Cortex of kidney (tissue), 1 donor: ENCODE results near the gene OTOS.

ENCODE experiments used
- DNase-seq: peaks from one replicate; lab custom pipeline; 2025; lab: John Stamatoyannopoulos, UW

Gene OTOS

GRCh38 chr2:240121190-240121589, 19.3 kb downstream of the OTOS start:
- DNase-seq: no peak

GRCh38 chr2:240114233-240114632, 26.2 kb downstream of the OTOS start:
- no peak for DNase-seq

DNA sequence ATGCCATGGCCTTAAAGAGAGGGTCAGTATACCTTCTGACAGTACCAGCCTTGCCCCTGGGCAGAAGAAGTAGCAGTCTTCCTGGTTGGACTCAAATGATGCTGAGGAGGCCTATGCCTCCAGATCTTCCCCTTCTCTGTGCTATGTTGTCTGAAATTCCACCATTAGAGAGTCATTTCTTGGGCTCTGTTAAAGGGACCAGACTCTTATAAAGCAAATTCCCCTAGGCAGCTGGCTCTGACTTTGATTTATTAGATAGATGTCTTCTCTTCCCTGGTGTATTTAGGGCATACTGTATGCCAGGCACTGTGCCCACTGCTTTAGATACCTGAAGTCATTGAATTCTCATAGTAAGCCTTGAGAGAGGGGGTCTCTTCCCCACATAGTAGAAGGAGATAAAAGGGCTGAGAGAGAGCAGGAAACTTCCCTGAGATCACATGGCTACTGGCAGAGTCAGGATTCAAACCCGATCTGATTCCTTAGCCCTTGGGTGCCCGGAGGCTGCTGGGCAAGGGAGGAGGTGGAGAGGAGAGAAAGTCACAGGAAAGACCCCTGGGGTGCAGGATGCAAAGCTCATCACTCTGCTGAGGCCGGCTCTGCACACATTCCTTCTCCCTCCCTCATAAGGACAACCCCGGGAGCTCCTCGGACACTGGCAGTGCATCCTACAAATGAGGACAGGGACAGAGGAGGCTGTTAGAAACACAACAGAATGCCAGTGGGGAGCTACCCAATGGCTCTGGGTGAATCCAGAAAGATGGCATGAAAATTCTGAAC, 27.4 kb downstream of the OTOS start:
- DNase-seq: no peak

- DNase-seq: no peak
Measured at GRCh38 chr2:240111253-240111652, 29.2 kb downstream of the OTOS start.

DNA sequence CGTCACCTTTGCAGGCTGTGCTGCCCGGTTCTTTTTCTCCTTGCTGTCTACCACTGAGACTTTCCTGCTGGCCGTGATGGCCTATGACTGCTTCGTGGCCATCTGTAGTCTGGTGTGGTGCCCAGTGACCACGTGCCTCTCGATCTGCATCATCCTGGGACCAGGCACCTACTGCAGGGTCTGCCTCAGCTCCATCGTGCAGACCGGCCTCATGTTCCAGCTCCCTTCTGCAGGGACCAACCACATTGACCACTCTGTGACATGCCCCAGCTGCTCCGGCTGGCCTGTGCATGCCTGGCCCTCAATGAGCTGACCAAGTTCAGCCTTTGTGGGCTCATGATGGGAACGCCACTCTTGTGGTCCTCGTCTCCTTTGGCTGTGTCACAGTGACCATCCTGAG, 31.1 kb downstream of the OTOS start:
- no peak for DNase-seq

- DNase-seq: no peak
Measured at GRCh38 chr2:240107477-240107796, 33.0 kb downstream of the OTOS start.

DNA sequence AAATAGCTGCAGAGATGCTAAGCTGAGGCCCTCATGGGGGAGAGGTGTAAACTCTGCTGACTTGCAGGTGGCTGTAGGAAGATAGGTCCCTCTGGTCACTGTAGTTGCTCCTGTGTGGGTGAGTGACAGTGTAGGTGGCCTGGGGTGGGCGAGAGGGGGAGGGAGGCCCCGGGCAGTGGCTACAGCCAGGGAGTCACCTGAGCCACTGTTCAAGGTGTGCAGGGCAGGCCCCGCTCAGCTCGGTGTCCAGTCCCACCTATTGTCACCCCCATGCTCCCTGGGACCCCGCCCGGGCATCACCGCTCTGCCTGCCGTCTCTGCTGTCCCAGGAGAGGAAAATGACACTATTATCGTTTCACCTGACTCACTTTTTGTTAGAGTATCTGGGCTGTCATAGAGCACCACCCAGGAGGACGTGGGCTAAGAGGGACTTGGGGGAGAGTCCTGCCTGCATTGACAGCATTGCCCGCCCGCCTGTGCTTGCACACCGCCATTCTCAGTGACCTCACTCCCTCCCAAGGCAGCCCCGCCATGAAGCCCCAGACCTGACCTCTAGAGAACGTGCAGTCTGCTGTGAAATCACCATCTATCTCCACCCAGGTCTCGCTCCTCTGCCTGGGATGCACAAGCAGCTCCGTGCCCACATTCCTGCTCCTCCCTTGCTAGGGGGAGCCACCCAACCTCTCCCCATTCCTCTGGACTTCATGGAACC, 33.5 kb downstream of the OTOS start:
- DNase-seq: no peak

DNA sequence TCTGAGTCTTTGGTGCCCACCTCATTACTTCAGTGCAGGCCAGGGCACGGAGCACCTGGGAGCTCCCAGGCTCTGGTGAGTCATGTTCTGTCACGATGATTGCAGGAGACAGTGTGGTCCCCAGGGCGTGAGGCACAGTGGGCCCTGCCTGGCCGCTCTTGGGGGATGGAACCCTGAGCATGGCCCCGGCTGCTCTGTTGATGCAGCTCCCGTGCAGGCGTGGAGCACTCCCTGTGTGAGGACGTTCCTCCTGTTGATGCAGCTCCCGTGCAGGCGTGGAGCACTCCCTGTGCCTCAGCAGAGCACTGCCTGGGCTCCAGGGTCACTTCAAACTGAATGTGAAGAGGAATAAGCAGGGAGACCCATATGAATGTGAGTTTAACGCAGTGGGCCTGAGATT, 34.5 kb downstream of the OTOS start:
- no peak for DNase-seq

DNA sequence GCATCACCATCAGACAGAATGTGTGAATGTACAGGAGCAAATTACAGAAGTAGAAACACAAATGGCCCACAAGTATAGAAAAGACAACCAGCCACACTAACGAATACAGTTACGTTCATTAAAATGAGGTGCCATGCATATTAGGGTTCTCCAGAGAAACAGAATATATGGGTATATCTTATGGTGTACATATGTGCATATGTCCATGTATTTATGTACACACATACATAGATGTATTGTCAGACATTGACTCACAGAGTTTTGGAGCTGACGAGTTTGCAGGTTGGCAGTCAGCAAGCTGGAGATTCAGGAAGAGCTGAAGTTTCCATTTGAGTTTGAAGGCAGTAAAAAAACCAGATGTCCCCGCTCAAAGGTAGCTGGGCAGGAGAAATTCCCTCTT, 37.3 kb downstream of the OTOS start:
- no peak for DNase-seq

- DNase-seq: no peak
Measured at GRCh38 chr2:240098349-240098748, 42.1 kb downstream of the OTOS start.

- no peak for DNase-seq
Measured at GRCh38 chr2:240095556-240096523, 44.6 kb downstream of the OTOS start.

GRCh38 chr2:240089306-240089705, 51.2 kb downstream of the OTOS start:
- no peak for DNase-seq
